Astrocyte of the spinal cord (primary cell): ENCODE results near the gene PDE8B.

Source experiments
- DNase-seq: peaks from one replicate; pipeline ENCODE4 v3.0.0; 2011; ENCODE audit warnings: low read depth, low spot score
- H3K4me3 ChIP-seq: 2 replicates; pipeline ENCODE4 v1.5.1; 2011; ENCODE audit warnings: low read depth, mild to moderate bottlenecking, low read length, moderate library complexity
- in situ Hi-C: cut with HindIII; loops from 2 replicates; pipeline ENCODE4 v1.10.0; 2017; ENCODE audit warnings: low sequenced_read_pairs
- TF ChIP-seq, protein P1 (sequence below): IDR thresholded peaks from 2 replicates; pipeline ENCODE4 v1.5.1; 2012; ENCODE audit warnings: low read depth, mild to moderate bottlenecking, low read length, inconsistent platforms

PDE8B gene

DNA sequence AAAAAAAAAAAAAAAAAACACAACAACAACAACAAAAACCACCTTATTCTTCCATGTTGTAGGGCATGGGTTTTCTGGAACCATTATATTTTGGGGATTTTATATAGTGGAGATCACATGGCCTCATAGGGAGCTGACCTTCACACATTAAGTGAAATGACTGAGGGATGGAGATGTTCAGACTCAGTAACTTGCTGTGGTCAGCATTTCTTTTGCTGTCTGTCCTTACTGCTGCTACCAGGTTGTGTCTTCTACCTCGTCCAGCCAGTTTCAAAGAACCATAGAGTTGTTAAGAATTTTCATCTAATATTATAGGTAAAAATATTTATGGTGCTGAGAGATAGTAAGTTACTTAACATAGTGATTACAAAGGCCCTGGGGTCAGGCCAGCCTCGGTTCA is 107.6 kb downstream of the PDE8B start:
- no peak for DNase-seq
- H3K4me3 ChIP-seq = no peak overlapping the region
- in situ Hi-C loops = no loop called here
- TF ChIP-seq, protein P1, sequence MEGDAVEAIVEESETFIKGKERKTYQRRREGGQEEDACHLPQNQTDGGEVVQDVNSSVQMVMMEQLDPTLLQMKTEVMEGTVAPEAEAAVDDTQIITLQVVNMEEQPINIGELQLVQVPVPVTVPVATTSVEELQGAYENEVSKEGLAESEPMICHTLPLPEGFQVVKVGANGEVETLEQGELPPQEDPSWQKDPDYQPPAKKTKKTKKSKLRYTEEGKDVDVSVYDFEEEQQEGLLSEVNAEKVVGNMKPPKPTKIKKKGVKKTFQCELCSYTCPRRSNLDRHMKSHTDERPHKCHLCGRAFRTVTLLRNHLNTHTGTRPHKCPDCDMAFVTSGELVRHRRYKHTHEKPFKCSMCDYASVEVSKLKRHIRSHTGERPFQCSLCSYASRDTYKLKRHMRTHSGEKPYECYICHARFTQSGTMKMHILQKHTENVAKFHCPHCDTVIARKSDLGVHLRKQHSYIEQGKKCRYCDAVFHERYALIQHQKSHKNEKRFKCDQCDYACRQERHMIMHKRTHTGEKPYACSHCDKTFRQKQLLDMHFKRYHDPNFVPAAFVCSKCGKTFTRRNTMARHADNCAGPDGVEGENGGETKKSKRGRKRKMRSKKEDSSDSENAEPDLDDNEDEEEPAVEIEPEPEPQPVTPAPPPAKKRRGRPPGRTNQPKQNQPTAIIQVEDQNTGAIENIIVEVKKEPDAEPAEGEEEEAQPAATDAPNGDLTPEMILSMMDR = no peak

- no peak for DNase-seq
- in situ Hi-C loops = no loop called here
- no peak overlapping the region for H3K4me3 ChIP-seq
- TF ChIP-seq, protein P1 = no peak
Measured at GRCh38 chr5:77319117-77319804, 108.8 kb downstream of the PDE8B start.

DNA sequence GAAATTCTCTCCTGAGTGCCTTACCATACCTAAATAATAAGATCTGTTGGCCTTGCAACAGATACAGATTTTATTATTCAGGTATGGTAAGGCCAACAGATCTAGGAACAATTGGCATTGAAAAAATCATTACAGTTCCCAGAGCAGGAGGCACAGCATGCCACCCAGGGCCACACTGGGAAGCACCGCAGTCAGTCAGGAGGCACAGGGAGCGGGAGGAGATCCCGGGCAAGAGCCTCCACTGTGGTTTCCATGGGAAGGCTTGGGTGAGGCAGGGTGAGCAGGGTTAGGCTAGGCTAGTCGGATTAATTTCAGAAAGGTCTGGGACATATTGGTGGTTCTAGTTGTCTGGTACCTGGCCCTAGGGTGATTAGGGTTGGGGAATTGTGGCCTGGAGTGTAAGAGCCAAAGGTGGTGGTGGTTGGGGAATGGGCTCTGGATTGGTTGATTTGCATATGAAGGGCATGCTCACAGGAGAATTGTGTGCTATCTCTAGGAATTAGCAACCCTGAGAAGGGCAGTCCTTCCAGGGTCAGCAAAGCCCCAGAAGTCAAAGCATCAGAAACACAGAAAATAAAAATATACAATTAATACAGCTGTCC is 111.4 kb downstream of the PDE8B start:
- no peak overlapping the region for H3K4me3 ChIP-seq
- DNase-seq = no peak
- in situ Hi-C loops = no loop called here
- TF ChIP-seq, protein P1 = no peak

- peak; percentile 14 for DNase-seq
- TF ChIP-seq, protein P1 = no peak
- no peak overlapping the region for H3K4me3 ChIP-seq
- in situ Hi-C loops = no loop called here
Measured at GRCh38 chr5:77322406-77322805, 111.9 kb downstream of the PDE8B start.

- TF ChIP-seq, protein P1 = no peak
- DNase-seq = no peak
- no peak overlapping the region for H3K4me3 ChIP-seq
- in situ Hi-C loops = no loop called here
Measured at GRCh38 chr5:77325921-77326541, 115.6 kb downstream of the PDE8B start.

DNA sequence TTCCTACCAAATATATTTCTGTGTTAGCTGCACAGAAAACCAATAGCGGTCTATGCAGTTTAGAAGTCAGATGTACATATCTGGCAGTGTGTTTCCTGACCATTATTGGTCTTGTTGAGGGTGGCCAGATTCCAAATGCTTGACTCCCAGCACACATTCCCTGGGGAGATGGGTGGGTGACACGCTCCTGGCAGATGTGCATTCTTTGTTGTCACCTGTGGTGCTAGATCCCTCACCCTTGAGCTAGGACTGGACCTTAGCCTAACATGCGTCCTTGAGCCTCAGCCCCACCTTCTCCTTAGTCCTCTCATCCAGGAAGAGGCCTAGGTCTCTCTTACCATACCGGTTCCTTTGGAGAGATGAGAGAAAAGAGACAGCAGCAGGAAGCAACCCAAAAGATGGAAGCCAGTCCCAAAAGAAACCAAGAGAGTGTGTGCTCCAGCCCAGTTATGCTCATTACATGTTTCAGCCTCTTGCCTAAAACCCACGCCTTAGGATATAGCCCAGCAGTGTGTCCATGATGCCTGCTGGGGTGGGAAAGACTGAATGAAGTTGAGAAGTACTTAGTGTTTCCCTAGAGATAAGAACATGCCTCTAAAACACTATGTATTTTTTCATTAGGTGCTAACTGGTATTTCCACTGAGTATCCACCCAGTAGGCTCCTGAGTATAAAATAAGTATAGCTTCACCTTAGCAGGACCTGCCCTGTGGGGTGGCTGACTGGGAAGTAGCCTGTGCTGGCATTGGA is 116.7 kb downstream of the PDE8B start:
- H3K4me3 ChIP-seq = no peak overlapping the region
- in situ Hi-C loops = no loop called here
- TF ChIP-seq, protein P1 = no peak
- no peak for DNase-seq
